Natural killer cell (primary cell): ENCODE data around the gene NDUFC2. TPM values are rescaled to one million over a fixed set of nuclear protein-coding genes. Genes with fewer than 3 reads are reported as not detected.

ENCODE experiments used
- ATAC-seq, 3 donors: fragments of 150-1000 bp in 2 of 3; fragments of 200-7000 bp in 1 of 3; cut with Tn5 transposase; 1 replicate in 1 of 3; 2 replicates in 2 of 3; pipeline ENCODE4 v1.10.0; 2021; ENCODE audit warnings: mild to moderate bottlenecking in 2 of 3, moderate library complexity in 2 of 3
- DNase-seq, 2 donors: peaks; one replicate each; pipeline versions ENCODE4 v3.0.0 to v3.0.0-alpha.2; 2013 to 2021; ENCODE audit warnings: mixed read lengths in 1 of 2
- H3K27ac ChIP-seq: one replicate; pipeline ENCODE4 v1.5.1; 2013; ENCODE audit warnings: mild to moderate bottlenecking, low read length
- H3K27me3 ChIP-seq: one replicate; pipeline ENCODE4 v1.6.1; 2013; ENCODE audit warnings: low read length; ENCODE audit not compliant: control insufficient read depth, insufficient read depth
- H3K36me3 ChIP-seq: one replicate; pipeline ENCODE4 v1.6.1; 2013; ENCODE audit warnings: low read length; ENCODE audit not compliant: control insufficient read depth, insufficient read depth
- H3K4me1 ChIP-seq: one replicate; pipeline ENCODE4 v1.6.1; 2013; ENCODE audit warnings: low read length; ENCODE audit not compliant: control insufficient read depth, insufficient read depth
- H3K4me3 ChIP-seq: one replicate; pipeline ENCODE4 v1.5.1; 2013; ENCODE audit warnings: low read length
- H3K9me3 ChIP-seq: one replicate; pipeline ENCODE4 v1.6.1; 2013; ENCODE audit warnings: low read length; ENCODE audit not compliant: control insufficient read depth, insufficient read depth
- H3K27ac Mint-ChIP-seq, 2 donors: one replicate each; pipeline ENCODE4 v1.8.0; 2022; ENCODE audit warnings: mild to moderate bottlenecking in 2 of 2, mixed read lengths in 2 of 2, moderate library complexity in 1 of 2
- H3K27me3 Mint-ChIP-seq, 2 donors: one replicate each; pipeline ENCODE4 v1.8.0; 2022; ENCODE audit warnings: low read depth in 2 of 2, mixed read lengths in 2 of 2
- H3K36me3 Mint-ChIP-seq: one replicate; pipeline ENCODE4 v1.8.0; 2022; ENCODE audit warnings: mixed read lengths
- H3K4me1 Mint-ChIP-seq, 2 donors: one replicate each; pipeline ENCODE4 v1.8.0; 2022; ENCODE audit warnings: mixed read lengths in 2 of 2
- H3K4me3 Mint-ChIP-seq: one replicate; pipeline ENCODE4 v1.8.0; 2022; ENCODE audit warnings: mild to moderate bottlenecking, moderate library complexity, mixed read lengths
- H3K9me3 Mint-ChIP-seq, 2 donors: one replicate each; pipeline ENCODE4 v1.8.0; 2022; ENCODE audit warnings: mixed read lengths in 2 of 2
- CTCF ChIP-seq: fragments of 200-600 bp; IDR thresholded peaks from one replicate; pipeline ENCODE4 v1.8.0; 2022; ENCODE audit warnings: antibody characterized with exemption
- WGBS: methylation state at CpG from one replicate; pipeline ENCODE4 v1.1.7; 2013; ENCODE audit warnings: missing lambda C conversion rate; ENCODE audit not compliant: insufficient coverage; 5-methylcytosine and 5-hydroxymethylcytosine counted together
- intact Hi-C: fragments of 100-400 bp; cut with micrococcal nuclease; formaldehyde crosslinking; loops from one replicate; pipeline ENCODE4 v1.14.2; 2022
- total RNA-seq, 4 donors: library from RNA; stranded (reverse); fragments of 120-200 nt in 1 of 4; gene quantifications; one replicate each; pipeline versions ENCODE4 v1.2.3 to v1.2.4, GENCODE V29; 2013 to 2022

Gene NDUFC2
- total RNA-seq, 3 donors from 2014 or later (not counting 1 experiment from before 2014, with no cell fraction given), result 51.8 to 75.4 (median 60.2) TPM

DNA sequence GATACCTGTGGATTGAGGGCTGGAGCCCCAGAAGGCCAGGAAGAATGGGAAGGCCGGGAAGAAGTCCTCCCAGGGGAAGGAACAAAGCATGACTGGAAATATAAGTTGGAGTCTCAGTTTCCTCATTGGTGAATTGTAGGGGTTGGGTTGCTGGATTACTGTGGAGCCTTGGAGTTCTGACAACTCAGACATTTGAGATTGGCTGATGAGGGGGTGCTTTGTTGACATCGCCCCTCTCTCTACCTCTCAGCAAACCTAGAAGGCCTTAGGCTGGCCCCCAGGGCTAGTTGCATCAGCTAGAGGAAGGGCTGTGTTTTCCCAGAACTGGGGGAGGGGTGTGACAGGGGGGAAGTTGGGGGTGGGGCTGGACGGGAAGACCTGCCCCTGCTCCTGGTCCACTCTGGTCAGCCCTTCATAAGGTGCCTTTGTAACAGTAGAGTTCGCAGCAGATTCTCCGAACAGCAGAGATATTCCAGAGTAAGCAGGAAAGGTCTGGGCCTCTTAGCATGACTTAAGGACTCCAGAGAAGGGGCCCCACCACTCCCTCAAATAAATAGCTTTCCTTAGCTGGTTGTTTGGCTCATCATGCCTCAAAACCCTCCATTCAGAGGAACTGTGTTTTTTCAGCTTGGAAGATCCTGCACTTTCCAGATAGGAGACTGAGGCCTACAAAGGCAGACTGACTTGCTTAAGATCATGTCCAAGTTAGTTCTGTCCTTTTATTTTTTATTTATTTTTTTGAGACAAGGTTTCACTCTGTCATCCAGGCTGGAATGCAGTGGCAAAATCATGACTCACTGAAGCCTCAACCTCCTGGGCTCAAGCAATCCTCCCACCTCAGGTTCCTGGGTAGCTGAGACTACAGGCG, 28.5 kb downstream of the NDUFC2 start:
- Mint-ChIP-seq H3K4me3 (no peak overlapping the region), H3K27me3 (no peaks in the 10 kb centered on the region), H3K27ac (no peak overlapping the region), H3K9me3 (no peaks in the 10 kb centered on the region), H3K4me1 (peaks cover 3% of the 10 kb centered on the region in 2 donors), H3K36me3 (no peaks in the 10 kb centered on the region)
- DNase-seq, result no peak
- TF ChIP-seq CTCF, result no peak
- Histone ChIP-seq H3K36me3 (no peaks in the 10 kb centered on the region), H3K27me3 (no peaks in the 10 kb centered on the region), H3K4me1 (no peaks in the 10 kb centered on the region), H3K27ac (no peak overlapping the region), H3K4me3 (no peak overlapping the region), H3K9me3 (no peaks in the 10 kb centered on the region)
- WGBS, result 78% methylated on average over 4 of the region's 6 CpGs
- intact Hi-C loops, result no loop called here
- ATAC-seq, result no peak

- H3K27ac ChIP-seq, result no peak overlapping the region
- Mint-ChIP-seq H3K27ac (no peak overlapping the region), H3K9me3 (no peaks in the 10 kb centered on the region), H3K4me3 (no peak overlapping the region), H3K36me3 (no peaks in the 10 kb centered on the region), H3K4me1 (peaks cover 10 to 11% of the 10 kb centered on the region in 2 donors), H3K27me3 (no peaks in the 10 kb centered on the region)
- peaks cover 6% of the 10 kb centered on the region for H3K4me1 ChIP-seq
- intact Hi-C loops, result no loop called here
- H3K27me3 ChIP-seq, result no peaks in the 10 kb centered on the region
- no peak overlapping the region for H3K4me3 ChIP-seq
- H3K36me3 ChIP-seq, result no peaks in the 10 kb centered on the region
- ATAC-seq (no peak), DNase-seq (no peak)
- TF ChIP-seq CTCF, result no peak
- 85% methylated on average over 7 of the region's 8 CpGs for WGBS
- H3K9me3 ChIP-seq, result no peaks in the 10 kb centered on the region
These were observed 30.3 kb downstream of the NDUFC2 start for GRCh38 chr11:78049348-78049747.

- H3K4me3 ChIP-seq, result no peak overlapping the region
- no peak for TF ChIP-seq CTCF
- H3K4me1 Mint-ChIP-seq, result peaks cover 10 to 11% of the 10 kb centered on the region in 2 donors
- peaks cover 6% of the 10 kb centered on the region for H3K4me1 ChIP-seq
- H3K27me3 Mint-ChIP-seq, result no peaks in the 10 kb centered on the region
- DNase-seq, result no peak
- intact Hi-C loops, result no loop called here
- H3K27ac Mint-ChIP-seq, result no peak overlapping the region
- no peaks in the 10 kb centered on the region for H3K9me3 Mint-ChIP-seq
- no peaks in the 10 kb centered on the region for H3K36me3 ChIP-seq
- no peaks in the 10 kb centered on the region for H3K9me3 ChIP-seq
- no peaks in the 10 kb centered on the region for H3K36me3 Mint-ChIP-seq
- no peak overlapping the region for H3K27ac ChIP-seq
- 92% methylated on average over 3 of the region's 3 CpGs for WGBS
- no peak overlapping the region for H3K4me3 Mint-ChIP-seq
- ATAC-seq, result no peak
- no peaks in the 10 kb centered on the region for H3K27me3 ChIP-seq
These were observed 31.1 kb downstream of the NDUFC2 start for GRCh38 chr11:78048561-78048960.

GRCh38 chr11:78046486-78046854, 33.2 kb downstream of the NDUFC2 start:
- DNase-seq, result no peak
- Mint-ChIP-seq H3K36me3 (no peaks in the 10 kb centered on the region), H3K27me3 (no peaks in the 10 kb centered on the region), H3K4me1 (peaks cover 10 to 11% of the 10 kb centered on the region in 2 donors), H3K27ac (no peak overlapping the region), H3K4me3 (no peak overlapping the region), H3K9me3 (no peaks in the 10 kb centered on the region)
- intact Hi-C loops, result no loop called here
- H3K4me1 ChIP-seq, result peaks cover 6% of the 10 kb centered on the region
- no peaks in the 10 kb centered on the region for H3K36me3 ChIP-seq
- H3K9me3 ChIP-seq, result no peaks in the 10 kb centered on the region
- peak; percentile 54 for TF ChIP-seq CTCF
- no peak overlapping the region for H3K4me3 ChIP-seq
- H3K27ac ChIP-seq, result no peak overlapping the region
- no peak for ATAC-seq
- 57% methylated on average over 6 of the region's 6 CpGs for WGBS
- H3K27me3 ChIP-seq, result no peaks in the 10 kb centered on the region
